ENCODE data around the gene SMCP. TPM values are rescaled to one million over a fixed set of nuclear protein-coding genes. Genes with fewer than 3 reads are reported as not detected.
A peak's percentile ranks its signal among the peaks of the same experiment; 100 is the strongest.

SMCP gene
- total and polyA plus RNA-seq, 4 donors, result not detected

DNA sequence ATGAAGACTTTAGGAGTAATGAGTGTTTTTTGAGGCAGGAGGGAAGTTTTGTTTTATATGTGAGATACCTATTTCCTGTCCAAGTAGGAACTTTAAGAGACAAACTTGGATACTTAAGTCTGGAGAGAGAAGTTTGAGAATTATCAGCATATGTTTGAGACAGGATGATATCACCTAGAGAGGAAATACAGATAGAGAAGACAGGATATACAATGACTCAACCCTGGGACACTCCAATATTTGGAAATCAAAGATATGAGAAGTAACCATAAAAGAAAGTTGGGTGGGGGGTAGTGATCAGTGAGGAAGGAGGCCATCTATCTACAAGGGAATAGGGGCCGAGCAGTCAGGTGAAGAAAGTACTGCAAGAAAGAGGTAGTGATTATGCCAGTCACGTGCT is 11.8 kb upstream of the SMCP start:
- Histone ChIP-seq H3K9me3 (ENCODE audit: control insufficient read depth, low read length) (no peaks in the 10 kb centered on the region), H3K36me3 (ENCODE audit: control insufficient read depth in 1 of 2, insufficient read depth in 2 of 2, low read length in 1 of 2) (no peaks in the 10 kb centered on the region), H3K27me3 (ENCODE audit: control insufficient read depth in 1 of 2, insufficient read depth in 2 of 2, low read length in 1 of 2) (no peaks in the 10 kb centered on the region), H3K4me1 (ENCODE audit: control insufficient read depth in 1 of 2, insufficient read depth in 2 of 2, low read length in 2 of 2) (no peaks in the 10 kb centered on the region), H3K4me3 (ENCODE audit: low read length in 2 of 2) (no peak overlapping the region), H3K27ac (ENCODE audit: low read depth in 1 of 2, low read length in 2 of 2) (no peak overlapping the region)
- no peak for ATAC-seq (ENCODE audit: low FRiP score)
- intact Hi-C loops (cut with DNase I), result loop anchor here in 1 of 2 donors (5.0 kb wide), 1 partner anchor 56 kb away; no protein-coding TSS in a partner anchor
- DNase-seq, result no peak
- WGBS, 2 donors, result 81 to 85% methylated on average over 2 of the region's 2 CpGs

DNA sequence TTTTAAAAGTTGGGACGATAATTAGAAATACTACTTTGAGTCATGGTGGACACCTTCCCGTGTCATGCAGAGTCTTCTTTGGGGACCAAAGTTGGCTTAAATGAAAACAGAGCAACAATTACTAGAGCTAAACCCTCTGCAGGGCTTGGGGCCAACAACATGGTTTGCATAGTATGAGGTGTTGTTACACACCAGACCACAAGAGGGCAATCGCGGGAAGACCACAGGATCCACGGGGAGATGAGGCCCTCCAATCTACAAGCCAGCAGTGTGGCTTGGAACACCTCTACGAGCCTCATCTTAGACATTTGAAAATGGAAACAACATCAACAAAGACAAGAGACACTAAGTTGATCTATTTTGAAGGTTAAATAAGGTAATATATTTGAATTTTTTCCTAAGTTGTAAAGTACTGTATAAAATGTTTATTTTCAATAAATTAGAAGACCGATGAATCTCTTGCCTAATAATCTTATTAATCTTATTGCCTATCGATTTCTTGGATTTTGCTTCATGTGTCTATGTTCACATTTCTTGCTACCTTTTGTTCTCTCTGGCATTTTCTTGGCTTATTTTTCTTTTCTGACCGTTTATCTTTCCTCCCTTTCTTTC is 8.2 kb upstream of the SMCP start:
- no peaks in the 10 kb centered on the region for H3K9me3 ChIP-seq (ENCODE audit: control insufficient read depth, low read length)
- H3K27ac ChIP-seq (ENCODE audit: low read depth in 1 of 2, low read length in 2 of 2), result no peak overlapping the region
- H3K27me3 ChIP-seq (ENCODE audit: control insufficient read depth in 1 of 2, insufficient read depth in 2 of 2, low read length in 1 of 2), result no peaks in the 10 kb centered on the region
- intact Hi-C loops (cut with DNase I), result loop anchor here in 1 of 2 donors (5.0 kb wide), 2 partner anchors 52 to 352 kb away; no protein-coding TSS in a partner anchor
- no peaks in the 10 kb centered on the region for H3K36me3 ChIP-seq (ENCODE audit: control insufficient read depth in 1 of 2, insufficient read depth in 2 of 2, low read length in 1 of 2)
- ATAC-seq (ENCODE audit: low FRiP score) (peak; percentile 76), DNase-seq (peak in 1 of 2 donors; percentile 65)
- no peak overlapping the region for H3K4me3 ChIP-seq (ENCODE audit: low read length in 2 of 2)
- no peaks in the 10 kb centered on the region for H3K4me1 ChIP-seq (ENCODE audit: control insufficient read depth in 1 of 2, insufficient read depth in 2 of 2, low read length in 2 of 2)
- 29 to 32% methylated on average over 9 of the region's 9 CpGs for WGBS, 2 donors

DNA sequence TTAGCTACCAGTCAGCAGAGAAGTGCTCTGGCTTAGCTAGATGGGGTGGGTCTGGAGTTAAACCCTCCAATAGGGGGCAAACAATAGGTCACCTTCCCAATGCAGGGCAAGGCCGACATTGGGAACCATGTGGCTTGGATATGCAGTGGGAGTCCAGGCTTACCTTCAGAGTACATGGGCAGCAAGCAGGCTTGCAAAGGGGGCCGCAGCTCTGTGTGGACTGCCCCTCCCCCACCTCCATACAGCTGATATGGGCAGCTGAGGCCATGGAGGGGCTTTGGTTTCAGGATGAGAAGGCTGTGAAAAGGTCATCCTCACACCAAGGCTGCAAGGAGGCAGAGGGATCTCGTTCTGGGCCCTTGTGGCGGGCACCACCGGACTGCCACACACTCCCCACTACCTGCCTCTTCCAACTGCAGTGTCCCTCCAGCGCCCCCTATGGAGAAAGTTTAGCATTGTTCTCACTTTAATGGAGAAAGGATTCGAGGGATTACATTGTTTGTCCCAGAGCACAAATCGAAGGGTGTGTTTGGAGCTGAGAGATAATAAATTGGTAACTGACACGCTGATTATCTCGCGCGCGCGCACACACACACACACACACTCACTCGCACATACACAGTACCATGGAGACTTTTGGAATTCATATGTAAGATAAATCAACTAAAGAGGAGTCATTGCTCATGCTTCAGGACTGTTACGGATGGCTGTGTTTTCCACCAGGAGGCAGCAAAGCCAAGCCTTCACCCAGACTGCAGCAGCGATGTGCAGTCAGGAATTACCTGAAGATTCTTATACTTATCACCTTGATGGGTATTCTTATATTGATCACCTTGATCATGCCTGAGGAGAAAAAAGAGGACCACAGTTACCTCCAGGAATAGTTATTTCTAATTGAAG is 7.0 kb upstream of the SMCP start:
- Histone ChIP-seq H3K36me3 (ENCODE audit: control insufficient read depth in 1 of 2, insufficient read depth in 2 of 2, low read length in 1 of 2) (no peaks in the 10 kb centered on the region), H3K4me1 (ENCODE audit: control insufficient read depth in 1 of 2, insufficient read depth in 2 of 2, low read length in 2 of 2) (no peaks in the 10 kb centered on the region), H3K4me3 (ENCODE audit: low read length in 2 of 2) (no peak overlapping the region), H3K9me3 (ENCODE audit: control insufficient read depth, low read length) (no peaks in the 10 kb centered on the region), H3K27ac (ENCODE audit: low read depth in 1 of 2, low read length in 2 of 2) (no peak overlapping the region), H3K27me3 (ENCODE audit: control insufficient read depth in 1 of 2, insufficient read depth in 2 of 2, low read length in 1 of 2) (no peaks in the 10 kb centered on the region)
- WGBS, 2 donors, result 50% methylated on average over 17 of the region's 17 CpGs
- no peak for DNase-seq
- intact Hi-C loops (cut with DNase I), result loop anchor here in 1 of 2 donors (5.0 kb wide), 1 partner anchor 351 kb away; no protein-coding TSS in a partner anchor
- no peak for ATAC-seq (ENCODE audit: low FRiP score)

DNA sequence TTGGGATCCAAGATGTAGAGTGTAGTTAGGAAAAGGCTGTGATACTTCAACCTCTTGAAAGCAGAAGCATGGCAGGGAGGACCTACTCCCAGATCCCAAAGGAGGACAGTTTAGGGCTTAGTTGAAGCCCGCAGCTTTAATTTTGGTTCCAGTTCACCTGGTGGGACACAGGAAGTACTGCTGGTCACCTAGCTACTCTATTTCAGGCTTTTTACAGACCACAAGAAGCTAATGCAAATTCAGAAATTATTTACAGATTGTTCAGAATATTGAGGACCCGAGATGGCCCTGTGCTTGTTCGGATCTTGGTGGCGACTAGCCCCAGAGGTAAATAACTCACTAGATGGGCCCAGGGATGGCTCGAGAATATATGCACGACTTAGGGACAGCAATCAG is 6.4 kb upstream of the SMCP start:
- 87 to 88% methylated on average over 6 of the region's 6 CpGs for WGBS, 2 donors
- Histone ChIP-seq H3K27me3 (ENCODE audit: control insufficient read depth in 1 of 2, insufficient read depth in 2 of 2, low read length in 1 of 2) (no peaks in the 10 kb centered on the region), H3K4me3 (ENCODE audit: low read length in 2 of 2) (no peak overlapping the region), H3K9me3 (ENCODE audit: control insufficient read depth, low read length) (no peaks in the 10 kb centered on the region), H3K36me3 (ENCODE audit: control insufficient read depth in 1 of 2, insufficient read depth in 2 of 2, low read length in 1 of 2) (no peaks in the 10 kb centered on the region), H3K4me1 (ENCODE audit: control insufficient read depth in 1 of 2, insufficient read depth in 2 of 2, low read length in 2 of 2) (no peaks in the 10 kb centered on the region), H3K27ac (ENCODE audit: low read depth in 1 of 2, low read length in 2 of 2) (no peak overlapping the region)
- no peak for ATAC-seq (ENCODE audit: low FRiP score)
- no peak for DNase-seq
- intact Hi-C loops (cut with DNase I), result loop anchor here in 1 of 2 donors (5.0 kb wide), 1 partner anchor 351 kb away; no protein-coding TSS in a partner anchor

DNA sequence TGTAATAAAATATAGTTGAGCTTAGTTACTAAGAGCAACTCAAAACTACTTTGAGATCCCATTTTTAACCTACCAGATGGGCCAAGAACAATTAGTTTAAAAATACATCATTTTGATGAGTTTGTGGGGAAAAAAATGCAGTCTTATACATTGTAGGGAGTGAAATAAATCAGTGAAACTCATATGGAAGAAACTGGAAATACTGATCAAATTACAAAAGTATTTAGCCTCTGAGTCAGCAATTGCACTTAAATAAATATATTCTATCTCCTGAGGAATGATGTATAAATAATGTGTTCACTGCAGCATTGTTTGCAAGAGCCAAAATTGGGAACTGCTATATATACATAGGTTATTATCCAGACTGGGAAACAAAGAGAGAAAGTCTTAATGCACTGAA is 4.6 kb upstream of the SMCP start:
- intact Hi-C loops (cut with DNase I), result loop anchor here in 1 of 2 donors (5.0 kb wide), 1 partner anchor 349 kb away; no protein-coding TSS in a partner anchor

DNA sequence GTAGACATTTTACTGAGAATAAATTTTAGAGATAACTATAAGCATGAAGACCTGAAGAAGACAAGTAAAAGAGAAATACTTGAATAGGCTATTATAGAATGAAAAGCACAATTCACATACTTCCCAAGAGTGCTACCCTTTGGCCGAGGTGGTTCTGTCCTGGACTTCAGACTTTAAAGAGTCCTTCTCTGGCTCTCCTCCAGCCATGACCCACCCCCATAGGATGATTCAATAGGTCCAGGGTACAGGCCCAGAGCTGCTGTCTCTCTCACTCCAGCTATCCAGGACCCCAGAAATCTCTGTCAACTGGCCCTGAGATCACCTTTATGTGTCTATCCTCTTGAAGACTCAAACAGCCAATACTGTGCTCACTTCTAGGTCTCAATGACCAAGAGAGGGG is 1.3 kb upstream of the SMCP start:
- DNase-seq, result no peak
- Histone ChIP-seq H3K27ac (ENCODE audit: low read depth in 1 of 2, low read length in 2 of 2) (no peak overlapping the region), H3K36me3 (ENCODE audit: control insufficient read depth in 1 of 2, insufficient read depth in 2 of 2, low read length in 1 of 2) (no peaks in the 10 kb centered on the region), H3K27me3 (ENCODE audit: control insufficient read depth in 1 of 2, insufficient read depth in 2 of 2, low read length in 1 of 2) (no peaks in the 10 kb centered on the region), H3K4me1 (ENCODE audit: control insufficient read depth in 1 of 2, insufficient read depth in 2 of 2, low read length in 2 of 2) (no peaks in the 10 kb centered on the region), H3K9me3 (ENCODE audit: control insufficient read depth, low read length) (no peaks in the 10 kb centered on the region), H3K4me3 (ENCODE audit: low read length in 2 of 2) (no peak overlapping the region)
- intact Hi-C loops (cut with DNase I), result no loop called here
- 77 to 88% methylated on average over 1 of the region's 1 CpG for WGBS, 2 donors
- no peak for ATAC-seq (ENCODE audit: low FRiP score)

More for the DNA sequence above, 4.6 kb upstream of the SMCP start:
- Histone ChIP-seq H3K36me3 (ENCODE audit: control insufficient read depth in 1 of 2, insufficient read depth in 2 of 2, low read length in 1 of 2) (no peaks in the 10 kb centered on the region), H3K27ac (ENCODE audit: low read depth in 1 of 2, low read length in 2 of 2) (no peak overlapping the region), H3K4me1 (ENCODE audit: control insufficient read depth in 1 of 2, insufficient read depth in 2 of 2, low read length in 2 of 2) (no peaks in the 10 kb centered on the region), H3K9me3 (ENCODE audit: control insufficient read depth, low read length) (no peaks in the 10 kb centered on the region), H3K4me3 (ENCODE audit: low read length in 2 of 2) (no peak overlapping the region), H3K27me3 (ENCODE audit: control insufficient read depth in 1 of 2, insufficient read depth in 2 of 2, low read length in 1 of 2) (no peaks in the 10 kb centered on the region)
- no peak for ATAC-seq (ENCODE audit: low FRiP score)
- no peak for DNase-seq

DNA sequence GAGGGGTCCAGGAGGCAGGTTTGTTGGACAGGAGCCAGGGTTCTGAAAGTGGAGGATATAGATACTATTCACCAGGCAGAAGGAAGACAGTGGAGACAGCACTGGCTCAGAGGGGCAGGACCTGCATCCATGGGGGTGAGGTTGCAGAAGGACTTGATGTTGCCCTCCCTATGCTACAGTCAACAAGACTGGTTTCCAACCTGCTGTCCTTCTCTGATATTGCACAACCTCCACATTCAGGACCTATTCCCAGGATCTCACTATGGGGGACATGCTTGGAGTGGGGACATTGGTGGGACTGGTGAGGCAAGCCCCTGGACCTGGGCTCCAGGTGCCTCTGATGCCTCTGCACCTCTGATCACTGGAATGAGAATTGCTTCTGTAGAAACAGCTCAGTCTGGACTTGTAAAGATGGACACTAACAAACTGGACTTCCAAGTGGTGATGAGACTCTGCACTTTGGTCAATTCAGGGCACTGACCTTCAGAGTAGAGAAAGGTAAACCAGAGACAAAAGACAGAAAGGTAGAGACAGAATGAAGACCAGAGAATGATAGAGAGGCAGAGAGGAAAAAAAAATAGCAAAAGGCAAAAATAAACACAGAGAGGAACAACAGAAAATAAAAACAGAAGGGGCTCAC is 1.6 kb downstream of the SMCP start:
- H3K9me3 ChIP-seq (ENCODE audit: control insufficient read depth, low read length), result no peaks in the 10 kb centered on the region
- no peaks in the 10 kb centered on the region for H3K36me3 ChIP-seq (ENCODE audit: control insufficient read depth in 1 of 2, insufficient read depth in 2 of 2, low read length in 1 of 2)
- H3K4me1 ChIP-seq (ENCODE audit: control insufficient read depth in 1 of 2, insufficient read depth in 2 of 2, low read length in 2 of 2), result peaks cover 0 to 4% of the 10 kb centered on the region in 2 donors
- DNase-seq (no peak), ATAC-seq (ENCODE audit: low FRiP score) (no peak)
- H3K27me3 ChIP-seq (ENCODE audit: control insufficient read depth in 1 of 2, insufficient read depth in 2 of 2, low read length in 1 of 2), result no peaks in the 10 kb centered on the region
- intact Hi-C loops (cut with DNase I), result no loop called here
- no peak overlapping the region for H3K27ac ChIP-seq (ENCODE audit: low read depth in 1 of 2, low read length in 2 of 2)
- no peak overlapping the region for H3K4me3 ChIP-seq (ENCODE audit: low read length in 2 of 2)

DNA sequence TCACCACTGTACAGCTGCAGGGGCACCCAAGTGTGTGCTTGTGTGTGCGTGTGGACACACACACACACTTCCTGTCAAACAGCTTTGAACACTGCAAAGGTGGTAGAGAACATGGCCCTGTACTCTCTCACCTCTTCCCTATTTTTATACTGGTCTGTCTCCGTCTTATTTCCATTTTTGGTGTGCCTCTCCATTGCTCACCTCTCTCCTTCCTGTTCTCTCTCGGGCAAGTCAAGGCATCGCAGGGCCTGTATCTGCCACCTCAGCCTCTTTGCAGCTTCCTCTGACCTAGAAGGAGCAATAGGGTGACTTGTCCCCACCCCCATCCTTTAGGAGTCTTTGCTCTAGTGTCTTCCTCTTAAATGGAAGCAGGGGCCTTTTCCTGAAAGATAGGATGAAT is 2.2 kb downstream of the SMCP start:
- Histone ChIP-seq H3K4me3 (ENCODE audit: low read length in 2 of 2) (no peak overlapping the region), H3K9me3 (ENCODE audit: control insufficient read depth, low read length) (no peaks in the 10 kb centered on the region), H3K27ac (ENCODE audit: low read depth in 1 of 2, low read length in 2 of 2) (no peak overlapping the region), H3K4me1 (ENCODE audit: control insufficient read depth in 1 of 2, insufficient read depth in 2 of 2, low read length in 2 of 2) (peaks cover 3 to 5% of the 10 kb centered on the region in 2 donors), H3K27me3 (ENCODE audit: control insufficient read depth in 1 of 2, insufficient read depth in 2 of 2, low read length in 1 of 2) (no peaks in the 10 kb centered on the region), H3K36me3 (ENCODE audit: control insufficient read depth in 1 of 2, insufficient read depth in 2 of 2, low read length in 1 of 2) (no peaks in the 10 kb centered on the region)
- intact Hi-C loops (cut with DNase I), result no loop called here
- no peak for DNase-seq
- WGBS, 2 donors, result 94 to 97% methylated on average over 4 of the region's 4 CpGs
- no peak for ATAC-seq (ENCODE audit: low FRiP score)

All from aorta (tissue), 5 donors.